Naive B cell (primary cell): Measurements from ENCODE around the gene RACGAP1. TPM values are rescaled to one million over a fixed set of nuclear protein-coding genes. Genes with fewer than 3 reads are reported as not detected.

Experiments
- ATAC-seq, 2 donors: fragments of 150-1000 bp; cut with Tn5 transposase; 2 replicates each; pipeline ENCODE4 v1.10.0; 2021; ENCODE audit warnings: low read depth in 2 of 2, mild to moderate bottlenecking in 2 of 2, moderate library complexity in 2 of 2
- DNase-seq: peaks from one replicate; pipeline ENCODE4 v3.0.0; 2022
- H3K27ac Mint-ChIP-seq, 6 donors: one replicate each; pipeline ENCODE4 v1.8.0; 2020 to 2022; ENCODE audit warnings: mild to moderate bottlenecking in 6 of 6, mixed read lengths in 6 of 6, moderate library complexity in 5 of 6, inconsistent platforms in 2 of 6
- H3K27me3 Mint-ChIP-seq, 3 donors: one replicate each; pipeline ENCODE4 v1.8.0; 2021 to 2022; ENCODE audit warnings: mixed read lengths in 3 of 3, mild to moderate bottlenecking in 1 of 3
- H3K36me3 Mint-ChIP-seq, 2 donors: one replicate each; pipeline ENCODE4 v1.8.0; 2020 to 2022; ENCODE audit warnings: mixed read lengths in 2 of 2, inconsistent platforms in 1 of 2, mild to moderate bottlenecking in 1 of 2
- H3K4me1 Mint-ChIP-seq, 3 donors: one replicate each; pipeline ENCODE4 v1.8.0; 2020 to 2022; ENCODE audit warnings: mixed read lengths in 3 of 3, inconsistent platforms in 1 of 3, mild to moderate bottlenecking in 1 of 3, moderate library complexity in 1 of 3
- H3K4me3 Mint-ChIP-seq, 8 donors: one replicate each; pipeline ENCODE4 v1.8.0; 2020 to 2022; ENCODE audit warnings: mild to moderate bottlenecking in 8 of 8, mixed read lengths in 8 of 8, moderate library complexity in 8 of 8, inconsistent platforms in 2 of 8
- H3K9me3 Mint-ChIP-seq, 7 donors: one replicate each; pipeline ENCODE4 v1.8.0; 2020 to 2022; ENCODE audit warnings: mixed read lengths in 7 of 7, mild to moderate bottlenecking in 5 of 7, inconsistent platforms in 2 of 7, moderate library complexity in 1 of 7
- polyA plus RNA-seq, 6 donors: library from polyadenylated mRNA; unstranded; fragments of 300-500 nt; fragmentation: Illumina TruSeq; gene quantifications; one replicate each; pipeline ENCODE4 v1.2.3, GENCODE V29; 2021; ENCODE audit warnings: low read depth in 6 of 6

RACGAP1 gene
- 1 to 10 TPM in 5 of 6 donors, not detected in 1; 4.7 to 9.0 (median 8.7) TPM for polyA plus RNA-seq

- DNase-seq: peak; percentile 96
- H3K27ac Mint-ChIP-seq: peak within 1 kb of the TSS; percentile 81 to 98 (median 94)
- no peaks in the 10 kb centered on the region for H3K27me3 Mint-ChIP-seq
- peaks cover 10 to 22% (median 15%) of the 10 kb centered on the region in 3 donors for H3K4me1 Mint-ChIP-seq
- H3K9me3 Mint-ChIP-seq: peaks cover 0 to 4% (median 0%) of the 10 kb centered on the region in 7 donors
- peak; percentile 94 to 96 for ATAC-seq
- H3K36me3 Mint-ChIP-seq: peaks cover 3 to 8% of the 10 kb centered on the region in 2 donors
- H3K4me3 Mint-ChIP-seq: peak within 1 kb of the TSS; percentile 91 to 100 (median 97)
These were observed at the start of gene RACGAP1 for GRCh38 chr12:50025187-50026059. TSS of gene RACGAP1 (minus strand) at chr12:50025494. CDS start at chr12:50016715, 8,779 bp downstream.

GRCh38 chr12:50073712-50074111 is 48.4 kb upstream of the RACGAP1 start:
- Mint-ChIP-seq H3K4me1 (peaks cover 8 to 15% (median 14%) of the 10 kb centered on the region in 3 donors), H3K4me3 (no peak overlapping the region), H3K9me3 (no peaks in the 10 kb centered on the region), H3K36me3 (no peaks in the 10 kb centered on the region), H3K27ac (no peak overlapping the region), H3K27me3 (peaks cover 7 to 54% (median 9%) of the 10 kb centered on the region in 3 donors)
- no peak for ATAC-seq
- no peak for DNase-seq

- Mint-ChIP-seq H3K9me3 (no peaks in the 10 kb centered on the region), H3K4me3 (no peak overlapping the region), H3K27me3 (peaks cover 7 to 49% (median 9%) of the 10 kb centered on the region in 3 donors), H3K4me1 (peaks cover 8 to 15% (median 14%) of the 10 kb centered on the region in 3 donors), H3K36me3 (no peaks in the 10 kb centered on the region), H3K27ac (peak overlapping the region in 1 of 6 donors; percentile 31)
- no peak for ATAC-seq
- no peak for DNase-seq
These were observed 47.9 kb upstream of the RACGAP1 start for GRCh38 chr12:50073206-50073605.

- DNase-seq: no peak
- Mint-ChIP-seq H3K4me3 (no peak overlapping the region), H3K9me3 (no peaks in the 10 kb centered on the region), H3K36me3 (no peaks in the 10 kb centered on the region), H3K27me3 (peaks cover 7 to 40% (median 9%) of the 10 kb centered on the region in 3 donors), H3K4me1 (peaks cover 8 to 15% (median 14%) of the 10 kb centered on the region in 3 donors), H3K27ac (peak overlapping the region in 1 of 6 donors; percentile 84)
- ATAC-seq: no peak
These were observed 47.1 kb upstream of the RACGAP1 start for GRCh38 chr12:50072198-50072907.

- no peaks in the 10 kb centered on the region for H3K36me3 Mint-ChIP-seq
- peak overlapping the region in 1 of 8 donors; percentile 23 for H3K4me3 Mint-ChIP-seq
- H3K4me1 Mint-ChIP-seq: peaks cover 8 to 15% (median 13%) of the 10 kb centered on the region in 3 donors
- no peaks in the 10 kb centered on the region for H3K9me3 Mint-ChIP-seq
- ATAC-seq: peak; percentile 51 to 53
- H3K27me3 Mint-ChIP-seq: peaks cover 7 to 31% (median 9%) of the 10 kb centered on the region in 3 donors
- no peak overlapping the region for H3K27ac Mint-ChIP-seq
- peak; percentile 54 for DNase-seq
These were observed 45.2 kb upstream of the RACGAP1 start for GRCh38 chr12:50070314-50071060.

- H3K9me3 Mint-ChIP-seq: no peaks in the 10 kb centered on the region
- H3K4me3 Mint-ChIP-seq: no peak overlapping the region
- H3K27me3 Mint-ChIP-seq: peaks cover 7 to 26% (median 10%) of the 10 kb centered on the region in 3 donors
- DNase-seq (no peak), ATAC-seq (no peak)
- H3K27ac Mint-ChIP-seq: no peak overlapping the region
- peaks cover 7 to 9% (median 8%) of the 10 kb centered on the region in 3 donors for H3K4me1 Mint-ChIP-seq
- H3K36me3 Mint-ChIP-seq: no peaks in the 10 kb centered on the region
These were observed 44.2 kb upstream of the RACGAP1 start for GRCh38 chr12:50069539-50069938.

- ATAC-seq (no peak), DNase-seq (no peak)
- H3K4me1 Mint-ChIP-seq: peaks cover 7 to 9% (median 8%) of the 10 kb centered on the region in 3 donors
- H3K4me3 Mint-ChIP-seq: no peak overlapping the region
- H3K27ac Mint-ChIP-seq: no peak overlapping the region
- H3K36me3 Mint-ChIP-seq: no peaks in the 10 kb centered on the region
- H3K9me3 Mint-ChIP-seq: no peaks in the 10 kb centered on the region
- peaks cover 7 to 26% (median 14%) of the 10 kb centered on the region in 3 donors for H3K27me3 Mint-ChIP-seq
These were observed 43.8 kb upstream of the RACGAP1 start for GRCh38 chr12:50069069-50069468.

- ATAC-seq: peak; percentile 25 to 55
- Mint-ChIP-seq H3K27me3 (peaks cover 11 to 38% (median 23%) of the 10 kb centered on the region in 3 donors), H3K4me3 (no peak overlapping the region)
These were observed 41.1 kb upstream of the RACGAP1 start for GRCh38 chr12:50066402-50066801.

GRCh38 chr12:50065726-50066310 is 40.5 kb upstream of the RACGAP1 start:
- Mint-ChIP-seq H3K4me1 (peaks cover 7 to 11% (median 9%) of the 10 kb centered on the region in 3 donors), H3K27ac (no peak overlapping the region), H3K27me3 (peaks cover 15 to 44% (median 28%) of the 10 kb centered on the region in 3 donors), H3K36me3 (no peaks in the 10 kb centered on the region), H3K4me3 (no peak overlapping the region), H3K9me3 (no peaks in the 10 kb centered on the region)
- no peak for DNase-seq
- no peak for ATAC-seq

More at GRCh38 chr12:50066402-50066801, 41.1 kb upstream of the RACGAP1 start:
- H3K4me1 Mint-ChIP-seq: peaks cover 7 to 11% (median 9%) of the 10 kb centered on the region in 3 donors
- no peak overlapping the region for H3K27ac Mint-ChIP-seq
- H3K9me3 Mint-ChIP-seq: no peaks in the 10 kb centered on the region
- no peaks in the 10 kb centered on the region for H3K36me3 Mint-ChIP-seq
- DNase-seq: no peak

GRCh38 chr12:50062728-50063460 is 37.6 kb upstream of the RACGAP1 start:
- Mint-ChIP-seq H3K36me3 (no peaks in the 10 kb centered on the region), H3K4me1 (peaks cover 0 to 4% (median 4%) of the 10 kb centered on the region in 3 donors), H3K9me3 (no peaks in the 10 kb centered on the region), H3K4me3 (peak overlapping the region in 1 of 8 donors; percentile 29), H3K27ac (peak overlapping the region in 1 of 6 donors; percentile 72), H3K27me3 (peaks cover 31 to 60% (median 47%) of the 10 kb centered on the region in 3 donors)
- DNase-seq: no peak
- no peak for ATAC-seq

- no peak overlapping the region for H3K4me3 Mint-ChIP-seq
- H3K4me1 Mint-ChIP-seq: peaks cover 2 to 5% (median 5%) of the 10 kb centered on the region in 3 donors
- peaks cover 0 to under 1% (median 0%) of the 10 kb centered on the region in 7 donors for H3K9me3 Mint-ChIP-seq
- ATAC-seq (no peak), DNase-seq (no peak)
- peaks cover 32 to 64% (median 50%) of the 10 kb centered on the region in 3 donors for H3K27me3 Mint-ChIP-seq
- peaks cover 0 to 3% of the 10 kb centered on the region in 2 donors for H3K36me3 Mint-ChIP-seq
- no peak overlapping the region for H3K27ac Mint-ChIP-seq
These were observed 36.8 kb upstream of the RACGAP1 start for GRCh38 chr12:50061946-50062686.
